GOT3 (cell line): ENCODE results near the gene CCR6.

ENCODE experiments used
- DNase-seq: peaks from one replicate; lab custom pipeline; 2025; ENCODE audit warnings: mixed read lengths; lab: John Stamatoyannopoulos, UW

Gene CCR6

GRCh38 chr6:167098825-167099225, 24.1 kb upstream of the CCR6 start:
- no peak for DNase-seq

GRCh38 chr6:167099707-167100106, 23.2 kb upstream of the CCR6 start:
- no peak for DNase-seq

GRCh38 chr6:167100241-167100674, 22.6 kb upstream of the CCR6 start:
- DNase-seq = no peak

- no peak for DNase-seq
Measured at GRCh38 chr6:167102318-167102717, 20.6 kb upstream of the CCR6 start.

GRCh38 chr6:167103041-167103891, 19.6 kb upstream of the CCR6 start:
- DNase-seq = no peak

GRCh38 chr6:167104388-167104787, 18.5 kb upstream of the CCR6 start:
- no peak for DNase-seq

GRCh38 chr6:167105060-167105459, 17.8 kb upstream of the CCR6 start:
- DNase-seq = no peak

- DNase-seq = no peak
Measured at GRCh38 chr6:167106406-167106805, 16.5 kb upstream of the CCR6 start.

- no peak for DNase-seq
Measured at GRCh38 chr6:167107787-167108186, 15.1 kb upstream of the CCR6 start.

GRCh38 chr6:167108278-167108677, 14.6 kb upstream of the CCR6 start:
- DNase-seq = no peak

GRCh38 chr6:167109651-167110050, 13.2 kb upstream of the CCR6 start:
- no peak for DNase-seq

- no peak for DNase-seq
Measured at GRCh38 chr6:167111597-167111996, 11.3 kb upstream of the CCR6 start.

- no peak for DNase-seq
Measured at GRCh38 chr6:167112421-167112820, 10.5 kb upstream of the CCR6 start.

GRCh38 chr6:167113047-167113754, 9.7 kb upstream of the CCR6 start:
- DNase-seq = no peak

- DNase-seq = no peak
Measured at GRCh38 chr6:167113935-167114910, 8.7 kb upstream of the CCR6 start.

- DNase-seq = no peak
Measured at GRCh38 chr6:167115054-167115453, 7.8 kb upstream of the CCR6 start.

- no peak for DNase-seq
Measured at GRCh38 chr6:167116109-167116837, 6.6 kb upstream of the CCR6 start.

GRCh38 chr6:167116838-167117228, 6.1 kb upstream of the CCR6 start:
- no peak for DNase-seq

- no peak for DNase-seq
Measured at GRCh38 chr6:167118006-167118405, 4.9 kb upstream of the CCR6 start.

- DNase-seq = no peak
Measured at GRCh38 chr6:167118839-167119238, 4.1 kb upstream of the CCR6 start.
